GM08714 (cell line): ENCODE data around the gene SLC4A7.
A peak's percentile ranks its signal among the peaks of the same experiment; 100 is the strongest.
"Not testable (repeated sequence)": the region's sequence is repeated elsewhere in the genome, so short reads cannot be mapped to it uniquely, and the experiment has no call there.

Experiments
- H3K4me3 ChIP-seq: fragments of 200-500 bp; sonication (Bioruptor generic); 2 replicates; pipeline ENCODE4 v1.5.1; 2014; ENCODE audit warnings: mild to moderate bottlenecking, low read length, inconsistent platforms
- ZNF274 ChIP-seq: IDR thresholded peaks from 2 replicates; pipeline ENCODE4 v1.6.1; 2012; ENCODE audit warnings: mild to moderate bottlenecking, low read depth, low read length

SLC4A7 gene

DNA sequence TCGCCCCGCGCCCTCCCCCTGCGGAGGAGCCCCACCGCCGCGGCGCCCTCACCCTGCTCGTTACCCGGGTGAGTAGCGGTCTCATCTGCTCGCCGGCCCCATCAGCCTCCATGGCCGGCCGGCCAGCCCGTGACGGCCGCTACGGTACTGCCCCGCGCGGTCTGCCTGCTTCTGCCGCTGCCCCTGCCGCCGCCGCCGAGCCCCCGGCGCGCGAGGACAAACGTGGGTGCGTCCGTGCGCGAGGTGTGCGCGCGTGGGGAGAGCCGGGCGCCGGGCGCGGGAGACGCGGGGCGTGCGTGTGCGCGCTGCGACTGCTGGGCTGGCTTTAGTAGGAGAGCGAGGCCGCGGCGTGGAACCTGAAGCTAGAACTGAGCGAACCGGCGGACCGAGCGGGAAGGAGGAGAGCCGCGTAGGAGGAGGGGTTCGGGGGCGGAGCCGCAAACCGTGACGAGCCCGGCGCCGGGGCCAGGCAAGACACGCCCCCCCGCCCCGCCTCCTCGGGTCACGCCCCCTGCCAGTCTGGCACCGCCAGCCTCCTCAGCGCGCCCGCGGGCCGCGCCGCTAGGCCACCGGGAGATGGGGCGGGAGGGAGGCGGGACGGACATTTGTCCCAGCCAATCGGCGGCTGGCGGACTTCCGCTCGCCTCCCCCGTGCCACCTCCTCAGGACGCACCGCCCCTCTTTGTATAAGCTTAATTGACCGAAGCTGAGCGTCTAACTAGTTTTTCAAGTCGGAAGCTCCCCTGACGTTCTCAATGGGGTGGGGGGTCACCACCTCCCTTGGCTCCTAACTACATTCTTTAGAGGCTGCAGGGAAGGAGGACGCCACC, at the start of gene SLC4A7:
SLC4A7 (minus strand) TSS at position 370 of the 830 bp plus-strand sequence; CDS start at position 112, 258 bp downstream.
- H3K4me3 ChIP-seq = peak within 1 kb of the TSS; percentile 86

DNA sequence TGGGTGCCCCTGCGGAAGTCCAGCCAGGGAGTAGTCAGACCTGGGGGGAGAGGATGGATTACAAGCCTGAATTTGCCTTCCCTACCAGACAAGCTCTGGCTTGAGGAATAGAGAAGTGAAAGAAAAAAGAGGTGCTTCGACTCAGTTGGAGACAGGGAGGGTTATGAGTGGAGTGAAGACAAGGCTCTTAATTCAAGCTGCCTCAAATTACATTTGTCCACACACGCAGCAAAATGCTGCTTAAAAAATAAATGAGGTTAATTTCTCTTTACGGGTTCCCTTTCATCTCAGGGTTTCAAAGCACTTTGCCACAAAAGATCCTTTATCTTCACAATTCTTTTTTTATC, 49.0 kb upstream of the SLC4A7 start:
- TF ChIP-seq ZNF274 = no peak
- no peak overlapping the region for H3K4me3 ChIP-seq

More for the DNA sequence above, at the start of gene SLC4A7:
- TF ChIP-seq ZNF274 = no peak

GRCh38 chr3:27532426-27533260, 48.5 kb upstream of the SLC4A7 start:
- no peak overlapping the region for H3K4me3 ChIP-seq
- no peak for TF ChIP-seq ZNF274

- H3K4me3 ChIP-seq = not testable (repeated sequence)
These were observed 47.1 kb upstream of the SLC4A7 start for GRCh38 chr3:27531193-27531751.

GRCh38 chr3:27528791-27529190, 44.6 kb upstream of the SLC4A7 start:
- no peak for TF ChIP-seq ZNF274
- H3K4me3 ChIP-seq = no peak overlapping the region

- TF ChIP-seq ZNF274 = no peak
- no peak overlapping the region for H3K4me3 ChIP-seq
These were observed 42.6 kb upstream of the SLC4A7 start for GRCh38 chr3:27526614-27527315.

GRCh38 chr3:27521872-27522265, 37.7 kb upstream of the SLC4A7 start:
- TF ChIP-seq ZNF274 = no peak
- no peak overlapping the region for H3K4me3 ChIP-seq

GRCh38 chr3:27521179-27521871, 37.1 kb upstream of the SLC4A7 start:
- no peak for TF ChIP-seq ZNF274
- no peak overlapping the region for H3K4me3 ChIP-seq

DNA sequence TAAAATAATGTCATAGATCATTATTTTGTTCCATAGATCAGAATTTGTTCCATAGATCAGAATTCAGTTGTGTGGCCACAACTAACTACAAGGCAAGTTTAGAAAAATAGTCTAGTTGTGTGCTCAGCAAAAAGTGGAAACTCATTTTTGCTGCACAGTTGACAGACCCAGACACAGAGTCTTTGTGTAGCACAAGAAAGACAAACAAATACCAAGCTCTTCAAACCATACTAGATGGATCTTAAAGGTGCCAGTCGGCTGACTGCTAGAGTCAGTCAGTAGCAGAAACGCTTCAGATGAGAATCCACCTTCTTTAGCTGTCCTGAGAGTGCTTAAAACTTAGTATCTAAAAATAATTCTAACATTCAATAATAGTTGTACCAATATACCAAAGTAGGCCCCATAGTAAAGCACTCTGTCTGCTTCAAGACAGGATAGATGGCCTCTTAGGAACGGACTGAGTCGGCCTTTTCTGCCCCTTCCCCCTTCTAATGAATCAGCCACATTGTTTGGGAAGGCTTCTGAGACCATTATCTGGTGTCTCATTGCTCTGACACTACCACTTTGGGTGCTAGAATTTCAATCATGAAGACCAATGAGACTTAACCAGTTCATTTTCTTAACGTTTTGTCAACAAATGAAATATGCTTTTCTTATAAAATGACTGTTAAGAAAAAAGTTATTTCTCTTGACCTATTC, 27.7 kb upstream of the SLC4A7 start:
- H3K4me3 ChIP-seq = no peak overlapping the region
- no peak for TF ChIP-seq ZNF274

- no peak for TF ChIP-seq ZNF274
- H3K4me3 ChIP-seq = no peak overlapping the region
These were observed 25.2 kb upstream of the SLC4A7 start for GRCh38 chr3:27509376-27509775.

GRCh38 chr3:27508424-27508823, 24.2 kb upstream of the SLC4A7 start:
- TF ChIP-seq ZNF274 = no peak
- H3K4me3 ChIP-seq = no peak overlapping the region

- TF ChIP-seq ZNF274 = no peak
- H3K4me3 ChIP-seq = no peak overlapping the region
These were observed 23.5 kb upstream of the SLC4A7 start for GRCh38 chr3:27507515-27508266.
